Hepatocyte (in vitro differentiated cells): ENCODE data around the gene SDC4.

Experiments used
- EZH2 ChIP-seq: fragments of 200-600 bp; sonication (generic); IDR thresholded peaks from 2 replicates; pipeline ENCODE4 v1.6.1; 2016; ENCODE audit warnings: antibody characterized with exemption, mild to moderate bottlenecking, borderline replicate concordance
- EZH2phosphoT487 ChIP-seq: fragments of 200-600 bp; sonication (generic); IDR thresholded peaks from one replicate; pipeline ENCODE4 v1.6.1; 2018; ENCODE audit warnings: antibody characterized with exemption, mild to moderate bottlenecking, low read depth, moderate library complexity; ENCODE audit not compliant: unreplicated experiment, severe bottlenecking

DNA sequence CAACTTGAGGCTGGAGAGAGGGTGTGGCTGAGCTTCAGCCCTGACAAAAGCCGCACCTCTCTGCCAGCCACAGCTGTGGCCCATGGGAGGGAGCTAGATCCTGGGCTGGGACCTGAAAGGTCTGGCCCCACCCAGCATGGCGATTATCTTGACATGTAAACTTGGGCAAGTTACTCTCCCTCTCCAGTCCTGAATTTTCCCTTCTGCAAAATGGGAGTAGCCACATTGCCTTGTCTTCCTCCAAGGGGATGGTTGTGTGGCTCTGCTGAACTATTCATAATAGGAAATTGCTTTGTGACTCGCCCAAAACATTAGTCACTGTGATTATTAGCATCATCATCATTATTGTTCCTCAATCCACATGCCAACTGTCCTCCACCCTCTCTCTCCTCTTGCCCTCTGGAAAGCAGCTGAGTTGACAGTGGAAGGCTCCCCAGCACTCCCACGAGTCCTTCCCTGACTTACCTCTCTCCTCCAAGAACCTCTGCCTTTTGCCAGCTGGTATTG, 64.6 kb downstream of the SDC4 start:
- no peak for TF ChIP-seq EZH2
- TF ChIP-seq EZH2phosphoT487, result no peak
